K562 (cell line): ENCODE measurements around the gene ZBED4. TPM values are rescaled to one million over a fixed set of nuclear protein-coding genes. Genes with fewer than 3 reads are reported as not detected.

Experiments used
- ATAC-seq: fragments of 200-7000 bp; cut with Tn5 transposase; 3 replicates; pipeline ENCODE4 v1.9.1; 2020; ENCODE audit warnings: moderate library complexity
- BruUV-seq: library from RNA; stranded (reverse); fragments of 400-500 nt; replicated peaks from 2 replicates; lab custom pipeline; 2021; lab: Mats Ljungman, UMichigan
- CTCF ChIA-PET: fragments of 300-600 bp; formaldehyde crosslinking; extraction: SDS; loops from one replicate; lab custom pipeline; 2021; ENCODE audit warnings: low intra/inter-chr PET ratio; lab: Yijun Ruan, JAX
- POLR2A ChIA-PET: fragments of 300-600, 350-650 bp; sonication (Branson Sonifier 250); formaldehyde crosslinking; extraction: SDS; loops from one replicate; lab custom pipeline; 2021; ENCODE audit warnings: antibody characterized with exemption, inconsistent platforms; lab: Yijun Ruan, JAX
- DNase-seq, 4 experiments: peaks; one replicate each; pipeline versions ENCODE4 v3.0.0 to v3.0.0-alpha.2; 2011 to 2018; ENCODE audit warnings: low spot score in 3 of 4, mixed read lengths in 3 of 4; ENCODE audit errors: extremely low read depth in 1 of 4
- FAIRE-seq: peaks from 2 replicates; lab custom pipeline; 2011; peaks lifted over from hg19 to GRCh38; lab: Jason Lieb, UNC
- H2AFZ ChIP-seq: 2 replicates; pipeline ENCODE4 v1.6.0; 2011; ENCODE audit warnings: low read depth, low read length, control low read depth, inconsistent platforms
- H3K27ac ChIP-seq: fragments of 200-600 bp; 3 replicates; pipeline ENCODE4 v1.8.0; 2011; ENCODE audit warnings: low read depth, mild to moderate bottlenecking, control low read depth, inconsistent platforms, low read length, moderate library complexity, mixed read lengths; ENCODE audit errors: extremely low read depth
- H3K27me3 ChIP-seq, 2 experiments: fragments of 300-600 bp in 1 of 2; 2 replicates in 1 of 2; 3 replicates in 1 of 2; pipeline versions ENCODE4 v1.6.0 to v1.8.0; 2011; ENCODE audit warnings: inconsistent platforms in 2 of 2, low read length in 2 of 2, mild to moderate bottlenecking in 1 of 2, mixed read lengths in 1 of 2, moderate library complexity in 1 of 2; ENCODE audit not compliant: control insufficient read depth in 2 of 2, insufficient read depth in 2 of 2
- H3K36me3 ChIP-seq: fragments of 300-600 bp; 3 replicates; pipeline ENCODE4 v1.8.0; 2011; ENCODE audit warnings: mild to moderate bottlenecking, low read length, inconsistent platforms; ENCODE audit not compliant: control insufficient read depth, insufficient read depth
- H3K4me1 ChIP-seq, 2 experiments: fragments of 200-600 bp in 1 of 2; replicated peaks in 1 of 2; 2 replicates in 1 of 2; 3 replicates in 1 of 2; pipeline versions ENCODE4 v1.5.1 to v1.8.0; 2011; ENCODE audit warnings: inconsistent platforms in 2 of 2, low read length in 2 of 2, mild to moderate bottlenecking in 1 of 2, mixed read lengths in 1 of 2, moderate library complexity in 1 of 2; ENCODE audit not compliant: control insufficient read depth in 2 of 2, insufficient read depth in 2 of 2
- H3K4me2 ChIP-seq: 2 replicates; pipeline ENCODE4 v1.6.1; 2011; ENCODE audit warnings: low read length, control low read depth, inconsistent platforms, mixed read lengths; ENCODE audit not compliant: insufficient read depth
- H3K4me3 ChIP-seq: fragments of 200-600 bp; sonication (generic), shearing (Covaris generic); 2 replicates; pipeline ENCODE4 v1.5.1; 2016; ENCODE audit warnings: control low read depth, inconsistent platforms
- H3K79me2 ChIP-seq: fragments of 200-600 bp; 3 replicates; pipeline ENCODE4 v1.8.0; 2011; ENCODE audit warnings: low read length, inconsistent platforms; ENCODE audit not compliant: control insufficient read depth, insufficient read depth
- H3K9ac ChIP-seq, 2 experiments: 2 replicates each; pipeline versions ENCODE4 v1.6.0 to v1.6.1; 2011; ENCODE audit warnings: low read depth in 2 of 2, low read length in 2 of 2, control low read depth in 1 of 2, inconsistent platforms in 1 of 2, mild to moderate bottlenecking in 1 of 2, mixed read lengths in 1 of 2; ENCODE audit not compliant: insufficient read depth in 1 of 2
- H3K9me1 ChIP-seq: one replicate; pipeline ENCODE4 v1.6.0; 2011; ENCODE audit warnings: inconsistent platforms, mild to moderate bottlenecking, low read length, moderate library complexity; ENCODE audit not compliant: control insufficient read depth, insufficient read depth
- H3K9me3 ChIP-seq: replicated peaks from 2 replicates; pipeline ENCODE4 v1.5.1; 2011; ENCODE audit warnings: low read depth, low read length, inconsistent platforms; ENCODE audit not compliant: control insufficient read depth, insufficient read depth
- H4K20me1 ChIP-seq: replicated peaks from 2 replicates; pipeline ENCODE4 v1.6.1; 2011; ENCODE audit warnings: low read length, inconsistent platforms, mixed read lengths; ENCODE audit not compliant: control insufficient read depth, insufficient read depth
- FOXK1 ChIP-seq: sonication (generic); formaldehyde crosslinking; IDR thresholded peaks from 2 replicates; pipeline ENCODE4 v1.8.0; 2022; ENCODE audit warnings: missing genetic modification reagents, mild to moderate bottlenecking, borderline replicate concordance
- IRF2 ChIP-seq: sonication (generic); formaldehyde crosslinking; IDR thresholded peaks from 2 replicates; pipeline ENCODE4 v1.8.1; 2022; ENCODE audit warnings: mild to moderate bottlenecking, missing genetic modification reagents
- LCOR ChIP-seq: sonication (generic); formaldehyde crosslinking; IDR thresholded peaks from 2 replicates; pipeline ENCODE4 v1.8.0; 2022; ENCODE audit warnings: mild to moderate bottlenecking, missing genetic modification reagents
- MIER1 ChIP-seq: fragments of 450-650 bp; IDR thresholded peaks from 2 replicates; pipeline ENCODE4 v1.6.1; 2016; ENCODE audit warnings: antibody characterized with exemption, mild to moderate bottlenecking, low read depth
- PCBP2 ChIP-seq: fragments of 200-400 bp; formaldehyde crosslinking; IDR thresholded peaks from 2 replicates; pipeline ENCODE4 v1.6.1; 2018; ENCODE audit warnings: low read length, low read depth, mild to moderate bottlenecking, moderate library complexity; ENCODE audit not compliant: poor library complexity, severe bottlenecking
- SP2 ChIP-seq: IDR thresholded peaks from 2 replicates; pipeline ENCODE4 v1.6.1; 2011; ENCODE audit warnings: mild to moderate bottlenecking, low read depth, low read length, moderate library complexity; ENCODE audit not compliant: poor library complexity, severe bottlenecking; ENCODE audit errors: extremely low read depth
- ZNF197 ChIP-seq: fragments of 200-800 bp; sonication (Bioruptor generic); IDR thresholded peaks from 2 replicates; pipeline ENCODE4 v1.6.1; 2016; ENCODE audit warnings: low read depth, missing genetic modification characterization, missing compliant biosample characterization
- WGBS: fragments of 100-300 bp; shearing (Covaris generic); methylation state at CpG from one replicate; pipeline ENCODE4 v1.1.6; 2016; ENCODE audit warnings: low coverage, mixed read lengths; ENCODE audit not compliant: insufficient coverage; ENCODE audit errors: missing lambda C conversion rate; 5-methylcytosine and 5-hydroxymethylcytosine counted together
- in situ Hi-C: fragments of 300-500 bp; cut with MboI; formaldehyde crosslinking; loops from 4 replicates; pipeline ENCODE4 v1.15.0; 2018; ENCODE audit warnings: inconsistent platforms, mixed read lengths
- intact Hi-C: fragments of 100-400 bp; cut with micrococcal nuclease; formaldehyde crosslinking; loops from 2 replicates; pipeline ENCODE4 v1.14.2; 2022
- polyA plus RNA-seq, 8 experiments: library from polyadenylated mRNA; depleted of rRNA in 4 of 8; stranded (reverse) in 5 of 8; unstranded in 3 of 8; fragments of >200 nt; fragmentation: Nextera tagmentation in 2 of 8; fragmentation: Illumina TruSeq in 1 of 8; extraction: Ambion mirVana in 2 of 8; extraction: Trizol in 1 of 8; gene quantifications; 2 replicates each; pipeline versions ENCODE4 v1.2.1 to v1.2.3, GENCODE V29; 2011 to 2014; ENCODE audit warnings: inconsistent platforms in 1 of 8, missing spikeins in 1 of 8
- total RNA-seq, 7 experiments: library from RNA; depleted of rRNA in 6 of 7; stranded (reverse); fragments of >200 nt in 6 of 7; fragmentation: Illumina TruSeq in 2 of 7; extraction: Trizol in 2 of 7; gene quantifications; 2 replicates each; pipeline versions ENCODE4 v1.2.1 to v1.2.3, GENCODE V29; 2011 to 2021; ENCODE audit warnings: low replicate concordance in 1 of 7

ZBED4 gene
- total and polyA plus RNA-seq, 9 of the 15 experiments (the other 6 are each of a cell fraction or from before 2014, with no cell fraction given), result 1.5 to 16.8 (median 7.4) TPM

GRCh38 chr22:49889071-49889470 is 35.4 kb downstream of the ZBED4 start:
- Histone ChIP-seq H3K36me3 (peaks cover 45% of the 10 kb centered on the region; the same call in 2 of the 3 replicates), H3K9me1 (no peaks in the 10 kb centered on the region), H3K4me3 (no peak overlapping the region), H4K20me1 (no peaks in the 10 kb centered on the region), H3K9me3 (peaks cover 7% of the 10 kb centered on the region), H3K4me1 (no peaks in the 10 kb centered on the region; a peak in 1 of 5 replicates), H3K27me3 (no peaks in the 10 kb centered on the region), H3K27ac (no peak overlapping the region), H3K79me2 (no peaks in the 10 kb centered on the region; the same call in 2 of the 3 replicates), H3K4me2 (no peak overlapping the region), H3K9ac (no peak overlapping the region), H2AFZ (no peak overlapping the region)
- DNase-seq (no peak), ATAC-seq (no peak), FAIRE-seq (no peak)
- TF ChIP-seq IRF2, result no peak
- no peak for TF ChIP-seq SP2
- no peak for TF ChIP-seq LCOR (CRISPR knock-in tag)
- no peak for TF ChIP-seq PCBP2
- ChIA-PET POLR2A (interaction anchor here (0.6 kb wide), 1 partner anchor 47 kb away, joined by 3 read pairs; no protein-coding TSS in a partner anchor), CTCF (no interaction called here)
- intact Hi-C loops (no loop called here), in situ Hi-C loops (no loop called here)
- BruUV-seq, result no TSS peak
- 87% methylated on average over 5 of the region's 5 CpGs for WGBS

- intact Hi-C loops, result no loop called here
- H3K4me1 ChIP-seq, result peaks cover 3 to 4% of the 10 kb centered on the region in 2 experiments; a peak in 3 of 5 replicates
- TF ChIP-seq FOXK1 (CRISPR knock-in tag) (no peak), MIER1 (no peak), ZNF197 (CRISPR knock-in tag) (no peak)
- TF ChIP-seq, all 486 proteins: peak for 0
- POLR2A ChIA-PET, result no interaction called here
- 86% methylated on average over 4 of the region's 4 CpGs for whole genome bisulfite sequencing
- Histone ChIP-seq H3K9ac (no peak overlapping the region; a peak in 1 of 4 replicates), H3K4me3 (no peak overlapping the region), H2AFZ (no peak overlapping the region), H3K4me2 (no peak overlapping the region), H3K9me1 (no peaks in the 10 kb centered on the region), H3K27ac (no peak overlapping the region), H3K36me3 (peaks cover 16% of the 10 kb centered on the region; the same call in 2 of the 3 replicates), H3K79me2 (no peaks in the 10 kb centered on the region; the same call in 2 of the 3 replicates), H4K20me1 (no peaks in the 10 kb centered on the region), H3K27me3 (no peaks in the 10 kb centered on the region), H3K9me3 (peaks cover 7% of the 10 kb centered on the region)
- CTCF ChIA-PET, result no interaction called here
- in situ Hi-C loops, result no loop called here
- DNase-seq (no peak), ATAC-seq (no peak), FAIRE-seq (no peak)
- BruUV-seq, result no TSS peak
Observed at GRCh38 chr22:49892226-49892899, 38.7 kb downstream of the ZBED4 start.
